OCI-LY1 (cell line): ENCODE measurements around the gene CCDC28B.

Source experiments
- H2AFZ ChIP-seq: fragments of 200-600 bp; sonication (generic), shearing (Covaris generic); 2 replicates; pipeline ENCODE4 v1.6.0; 2014; ENCODE audit warnings: antibody characterized with exemption, mild to moderate bottlenecking, low read length
- H3F3A ChIP-seq: fragments of 200-600 bp; sonication (generic), shearing (Covaris generic); 2 replicates; pipeline ENCODE4 v1.6.0; 2014; ENCODE audit warnings: mild to moderate bottlenecking, antibody characterized with exemption, low read length, moderate library complexity; ENCODE audit not compliant: insufficient read depth
- H3K27ac ChIP-seq: fragments of 200-600 bp; sonication (generic); 2 replicates; pipeline ENCODE4 v1.5.1; 2014; ENCODE audit warnings: low read length, mixed run types, mild to moderate bottlenecking, low read depth; ENCODE audit not compliant: poor library complexity, severe bottlenecking
- H3K27me3 ChIP-seq: fragments of 200-600 bp; sonication (generic); 2 replicates; pipeline ENCODE4 v1.6.0; 2014; ENCODE audit warnings: antibody characterized with exemption, mild to moderate bottlenecking, low read length, moderate library complexity; ENCODE audit not compliant: insufficient read depth
- H3K36me3 ChIP-seq: fragments of 200-600 bp; sonication (generic); 2 replicates; pipeline ENCODE4 v1.6.1; 2014; ENCODE audit warnings: mild to moderate bottlenecking, antibody characterized with exemption, low read length, moderate library complexity, mixed read lengths; ENCODE audit not compliant: insufficient read depth
- H3K4me1 ChIP-seq: fragments of 200-600 bp; sonication (generic); 2 replicates; pipeline ENCODE4 v1.5.1; 2014; ENCODE audit warnings: mild to moderate bottlenecking, low read length, moderate library complexity; ENCODE audit not compliant: insufficient read depth, severe bottlenecking
- H3K4me2 ChIP-seq: fragments of 200-600 bp; sonication (generic), shearing (Covaris generic); 2 replicates; pipeline ENCODE4 v1.6.1; 2014; ENCODE audit warnings: low read length
- H3K4me3 ChIP-seq: fragments of 200-600 bp; sonication (generic); 2 replicates; pipeline ENCODE4 v1.5.1; 2014; ENCODE audit warnings: low read length, low read depth, mild to moderate bottlenecking, mixed read lengths; ENCODE audit not compliant: poor library complexity, severe bottlenecking
- H3K79me2 ChIP-seq: fragments of 200-600 bp; shearing (Covaris generic); 2 replicates; pipeline ENCODE4 v1.6.1; 2016; ENCODE audit warnings: mixed run types, low read length, mixed read lengths; ENCODE audit not compliant: insufficient read depth
- H3K9ac ChIP-seq: fragments of 200-600 bp; sonication (generic), shearing (Covaris generic); 2 replicates; pipeline ENCODE4 v1.6.1; 2014; ENCODE audit warnings: mild to moderate bottlenecking, low read length, mixed read lengths
- H3K9me2 ChIP-seq: fragments of 200-600 bp; sonication (generic), shearing (Covaris generic); 2 replicates; pipeline ENCODE4 v1.6.1; 2014; ENCODE audit warnings: low read depth, mild to moderate bottlenecking, low read length, mixed read lengths
- H3K9me3 ChIP-seq: fragments of 200-600 bp; shearing (Covaris generic); 2 replicates; pipeline ENCODE4 v1.6.1; 2014; ENCODE audit warnings: low read length, mixed read lengths
- H4K20me1 ChIP-seq: fragments of 200-600 bp; sonication (generic), shearing (Covaris generic); 2 replicates; pipeline ENCODE4 v1.6.0; 2016; ENCODE audit warnings: mild to moderate bottlenecking, low read length; ENCODE audit not compliant: insufficient read depth
- EZH2 ChIP-seq: fragments of 200-600 bp; sonication (generic), shearing (Covaris generic); IDR thresholded peaks from 2 replicates; pipeline ENCODE4 v1.8.0; 2017; ENCODE audit warnings: borderline replicate concordance, mixed run types, mild to moderate bottlenecking, antibody characterized with exemption, low read length, moderate library complexity, mixed read lengths
- TF ChIP-seq, protein P1 (sequence below): fragments of 200-600 bp; sonication (generic), shearing (Covaris generic); IDR thresholded peaks from 2 replicates; pipeline ENCODE4 v1.5.1; 2017; ENCODE audit warnings: mild to moderate bottlenecking, antibody characterized with exemption, low read length, moderate library complexity, mixed read lengths

The CCDC28B gene

DNA sequence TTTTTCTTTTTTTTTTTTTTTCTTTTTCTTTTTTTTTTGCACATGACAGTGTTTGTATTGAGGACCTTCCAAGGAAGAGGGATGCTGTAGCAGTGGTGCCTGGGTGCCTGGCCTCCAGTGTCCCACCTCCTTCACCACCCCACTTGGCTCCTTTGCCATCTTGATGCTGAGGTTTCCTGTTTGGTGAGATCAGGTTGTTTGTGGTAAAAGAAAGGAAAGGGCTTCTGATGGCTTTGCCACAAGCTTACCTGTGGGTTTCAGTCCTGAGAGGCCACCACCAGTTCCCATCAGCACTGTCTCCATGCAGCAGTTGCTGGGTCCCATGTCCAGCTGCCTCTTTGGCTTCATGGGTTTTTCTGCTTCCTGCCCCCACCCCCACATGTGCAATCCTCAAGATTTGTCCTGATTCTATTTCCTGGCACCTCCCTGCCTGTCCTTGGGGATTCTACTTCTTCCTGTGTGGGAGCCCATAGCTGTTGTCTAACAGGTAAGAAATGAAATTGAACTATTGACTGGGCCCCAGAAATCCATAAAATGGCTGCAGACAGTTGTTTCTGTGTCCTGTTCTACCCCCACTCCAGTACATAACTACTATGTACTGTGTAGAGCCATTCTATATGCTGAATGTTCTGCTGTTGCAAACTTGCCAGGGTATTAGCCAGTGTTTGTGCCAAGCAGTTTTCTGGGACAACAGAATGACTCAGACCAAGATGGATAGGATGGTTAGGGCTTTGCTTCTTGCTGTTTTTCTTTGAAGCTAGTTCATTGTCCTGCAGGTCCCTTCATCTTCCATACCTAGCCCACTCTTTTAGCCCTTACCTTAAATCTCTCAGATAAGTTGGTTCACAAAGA, 4.2 kb upstream of the CCDC28B start:
- H3K27me3 ChIP-seq = no peaks in the 10 kb centered on the region
- H3K4me1 ChIP-seq = peaks cover 18% of the 10 kb centered on the region
- no peak overlapping the region for H3K4me3 ChIP-seq
- H2AFZ ChIP-seq = no peak overlapping the region
- peaks cover 69% of the 10 kb centered on the region for H3K36me3 ChIP-seq
- H3K9me2 ChIP-seq = no peaks in the 10 kb centered on the region
- H3K79me2 ChIP-seq = no peaks in the 10 kb centered on the region
- H3K27ac ChIP-seq = no peak overlapping the region
- no peaks in the 10 kb centered on the region for H4K20me1 ChIP-seq
- no peaks in the 10 kb centered on the region for H3F3A ChIP-seq
- H3K4me2 ChIP-seq = no peak overlapping the region
- no peaks in the 10 kb centered on the region for H3K9me3 ChIP-seq
- no peak for TF ChIP-seq EZH2
- TF ChIP-seq, protein P1, sequence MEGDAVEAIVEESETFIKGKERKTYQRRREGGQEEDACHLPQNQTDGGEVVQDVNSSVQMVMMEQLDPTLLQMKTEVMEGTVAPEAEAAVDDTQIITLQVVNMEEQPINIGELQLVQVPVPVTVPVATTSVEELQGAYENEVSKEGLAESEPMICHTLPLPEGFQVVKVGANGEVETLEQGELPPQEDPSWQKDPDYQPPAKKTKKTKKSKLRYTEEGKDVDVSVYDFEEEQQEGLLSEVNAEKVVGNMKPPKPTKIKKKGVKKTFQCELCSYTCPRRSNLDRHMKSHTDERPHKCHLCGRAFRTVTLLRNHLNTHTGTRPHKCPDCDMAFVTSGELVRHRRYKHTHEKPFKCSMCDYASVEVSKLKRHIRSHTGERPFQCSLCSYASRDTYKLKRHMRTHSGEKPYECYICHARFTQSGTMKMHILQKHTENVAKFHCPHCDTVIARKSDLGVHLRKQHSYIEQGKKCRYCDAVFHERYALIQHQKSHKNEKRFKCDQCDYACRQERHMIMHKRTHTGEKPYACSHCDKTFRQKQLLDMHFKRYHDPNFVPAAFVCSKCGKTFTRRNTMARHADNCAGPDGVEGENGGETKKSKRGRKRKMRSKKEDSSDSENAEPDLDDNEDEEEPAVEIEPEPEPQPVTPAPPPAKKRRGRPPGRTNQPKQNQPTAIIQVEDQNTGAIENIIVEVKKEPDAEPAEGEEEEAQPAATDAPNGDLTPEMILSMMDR = no peak
- no peak overlapping the region for H3K9ac ChIP-seq

DNA sequence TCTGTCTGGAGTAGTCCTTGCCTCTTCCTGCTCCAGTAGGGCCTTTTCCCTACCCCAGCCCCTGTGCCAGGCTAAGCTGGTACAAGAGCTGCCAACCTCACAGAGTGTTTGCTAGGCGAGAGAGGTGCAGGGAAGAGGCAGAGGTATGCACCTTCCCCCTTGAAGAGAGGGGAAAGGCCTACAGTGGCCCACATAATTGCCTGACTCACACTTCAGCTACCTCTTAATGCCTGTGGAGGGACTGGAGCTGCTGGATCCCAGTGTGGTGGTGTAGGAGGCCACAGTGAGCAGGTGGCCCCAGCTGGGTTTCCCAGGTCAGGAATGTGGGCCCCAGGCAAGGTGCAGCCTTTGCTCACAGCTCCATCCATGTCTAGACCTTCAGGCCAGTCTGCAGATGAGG, 3.3 kb upstream of the CCDC28B start:
- H3K36me3 ChIP-seq = peaks cover 60% of the 10 kb centered on the region
- H3F3A ChIP-seq = no peaks in the 10 kb centered on the region

DNA sequence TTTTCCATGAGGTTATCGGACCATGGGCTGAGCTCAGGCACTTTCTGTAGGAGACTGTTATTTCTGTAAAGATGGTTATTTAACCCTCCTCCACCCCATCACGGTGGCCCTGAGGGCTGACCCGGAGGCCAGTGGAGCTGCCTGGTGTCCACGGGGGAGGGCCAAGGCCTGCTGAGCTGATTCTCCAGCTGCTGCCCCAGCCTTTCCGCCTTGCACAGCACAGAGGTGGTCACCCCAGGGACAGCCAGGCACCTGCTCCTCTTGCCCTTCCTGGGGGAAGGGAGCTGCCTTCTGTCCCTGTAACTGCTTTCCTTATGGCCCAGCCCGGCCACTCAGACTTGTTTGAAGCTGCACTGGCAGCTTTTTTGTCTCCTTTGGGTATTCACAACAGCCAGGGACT, 2.6 kb upstream of the CCDC28B start:
- TF ChIP-seq, protein P1 = no peak
- H3K9ac ChIP-seq = no peak overlapping the region
- H4K20me1 ChIP-seq = no peaks in the 10 kb centered on the region
- H3K27ac ChIP-seq = no peak overlapping the region
- H3K4me2 ChIP-seq = no peak overlapping the region
- no peak overlapping the region for H3K4me3 ChIP-seq
- H2AFZ ChIP-seq = no peak overlapping the region
- H3K27me3 ChIP-seq = no peaks in the 10 kb centered on the region
- no peaks in the 10 kb centered on the region for H3K9me2 ChIP-seq
- peaks cover 52% of the 10 kb centered on the region for H3K36me3 ChIP-seq
- H3F3A ChIP-seq = no peaks in the 10 kb centered on the region
- H3K4me1 ChIP-seq = peaks cover 28% of the 10 kb centered on the region
- H3K9me3 ChIP-seq = no peaks in the 10 kb centered on the region
- H3K79me2 ChIP-seq = no peaks in the 10 kb centered on the region

More for the DNA sequence above, 3.3 kb upstream of the CCDC28B start:
- Histone ChIP-seq H3K9ac (no peak overlapping the region), H3K27me3 (no peaks in the 10 kb centered on the region), H3K4me3 (no peak overlapping the region), H3K79me2 (no peaks in the 10 kb centered on the region), H3K9me2 (no peaks in the 10 kb centered on the region), H4K20me1 (no peaks in the 10 kb centered on the region), H3K4me1 (peaks cover 27% of the 10 kb centered on the region), H3K4me2 (no peak overlapping the region), H3K9me3 (no peaks in the 10 kb centered on the region), H2AFZ (no peak overlapping the region), H3K27ac (no peak overlapping the region)
- TF ChIP-seq EZH2 = no peak
- TF ChIP-seq, protein P1 = no peak
